Parathyroid adenoma (tissue), 2 donors: Measurements from ENCODE around the gene NAA40.

Source experiments
- H2AFZ ChIP-seq: fragments of 300-600 bp; sonication (generic); one replicate; pipeline ENCODE4 v1.7.0; 2017; ENCODE audit warnings: antibody characterized with exemption, mild to moderate bottlenecking
- H3K27ac ChIP-seq: fragments of 300-600 bp; sonication (generic); one replicate; pipeline ENCODE4 v1.7.0; 2017
- H3K27me3 ChIP-seq: fragments of 300-600 bp; sonication (generic); one replicate; pipeline ENCODE4 v1.7.0; 2017; ENCODE audit warnings: low read length; ENCODE audit not compliant: control insufficient read depth, insufficient read depth
- H3K36me3 ChIP-seq: fragments of 300-600 bp; sonication (generic); one replicate; pipeline ENCODE4 v1.7.0; 2017; ENCODE audit warnings: low read length; ENCODE audit not compliant: control insufficient read depth, insufficient read depth
- H3K4me1 ChIP-seq: fragments of 300-600 bp; sonication (generic); one replicate; pipeline ENCODE4 v1.7.0; 2017; ENCODE audit warnings: control low read depth
- H3K4me2 ChIP-seq: fragments of 300-600 bp; sonication (generic); one replicate; pipeline ENCODE4 v1.7.0; 2017; ENCODE audit warnings: low read length
- H3K4me3 ChIP-seq: fragments of 300-600 bp; sonication (generic); one replicate; pipeline ENCODE4 v1.7.0; 2017; ENCODE audit warnings: low read depth, low read length
- H3K79me2 ChIP-seq: fragments of 300-600 bp; sonication (generic); one replicate; pipeline ENCODE4 v1.7.0; 2017; ENCODE audit warnings: control low read depth
- H3K9ac ChIP-seq: fragments of 300-600 bp; sonication (generic); one replicate; pipeline ENCODE4 v1.7.0; 2017; ENCODE audit warnings: mild to moderate bottlenecking
- H3K9me3 ChIP-seq: fragments of 300-600 bp; sonication (generic); one replicate; pipeline ENCODE4 v1.7.0; 2017; ENCODE audit warnings: low read length; ENCODE audit not compliant: control insufficient read depth
- CTCF ChIP-seq: fragments of 300-600 bp; sonication (generic); IDR thresholded peaks from one replicate; pipeline ENCODE4 v1.7.0; 2017; ENCODE audit warnings: antibody characterized with exemption, mild to moderate bottlenecking
- donor health status: primary hyperparathyroidism.

NAA40 gene

DNA sequence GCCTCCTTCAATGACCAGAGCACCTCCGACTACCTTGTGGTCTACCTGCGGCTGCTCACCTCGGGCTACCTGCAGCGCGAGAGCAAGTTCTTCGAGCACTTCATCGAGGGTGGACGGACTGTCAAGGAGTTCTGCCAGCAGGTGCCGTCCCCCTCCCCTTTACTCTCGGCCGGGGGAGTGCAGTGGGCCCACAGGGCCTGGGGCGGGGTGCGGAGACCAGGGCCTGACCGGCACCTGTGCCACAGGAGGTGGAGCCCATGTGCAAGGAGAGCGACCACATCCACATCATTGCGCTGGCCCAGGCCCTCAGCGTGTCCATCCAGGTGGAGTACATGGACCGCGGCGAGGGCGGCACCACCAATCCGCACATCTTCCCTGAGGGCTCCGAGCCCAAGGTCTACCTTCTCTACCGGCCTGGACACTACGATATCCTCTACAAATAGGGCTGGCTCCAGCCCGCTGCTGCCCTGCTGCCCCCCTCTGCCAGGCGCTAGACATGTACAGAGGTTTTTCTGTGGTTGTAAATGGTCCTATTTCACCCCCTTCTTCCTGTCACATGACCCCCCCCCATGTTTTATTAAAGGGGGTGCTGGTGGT is 58.4 kb downstream of the NAA40 start:
- Histone ChIP-seq H2AFZ (no peak overlapping the region), H3K9me3 (no peaks in the 10 kb centered on the region), H3K4me1 (no peaks in the 10 kb centered on the region), H3K36me3 (no peaks in the 10 kb centered on the region), H3K27ac (no peak overlapping the region), H3K79me2 (no peaks in the 10 kb centered on the region), H3K9ac (no peak overlapping the region), H3K27me3 (no peaks in the 10 kb centered on the region), H3K4me3 (no peak overlapping the region), H3K4me2 (no peak overlapping the region)
- TF ChIP-seq CTCF = no peak

GRCh38 chr11:63997801-63998337 is 59.1 kb downstream of the NAA40 start:
- Histone ChIP-seq H3K9ac (no peak overlapping the region), H3K4me3 (no peak overlapping the region), H2AFZ (no peak overlapping the region), H3K4me2 (no peak overlapping the region), H3K27me3 (no peaks in the 10 kb centered on the region), H3K27ac (no peak overlapping the region), H3K79me2 (no peaks in the 10 kb centered on the region), H3K9me3 (no peaks in the 10 kb centered on the region), H3K4me1 (no peaks in the 10 kb centered on the region), H3K36me3 (no peaks in the 10 kb centered on the region)
- no peak for TF ChIP-seq CTCF

- H3K4me1 ChIP-seq = no peaks in the 10 kb centered on the region
- no peaks in the 10 kb centered on the region for H3K79me2 ChIP-seq
- H3K9me3 ChIP-seq = no peaks in the 10 kb centered on the region
- no peak overlapping the region for H3K9ac ChIP-seq
- TF ChIP-seq CTCF = no peak
- H3K27ac ChIP-seq = no peak overlapping the region
- no peaks in the 10 kb centered on the region for H3K36me3 ChIP-seq
- H3K27me3 ChIP-seq = no peaks in the 10 kb centered on the region
- no peak overlapping the region for H3K4me3 ChIP-seq
- H3K4me2 ChIP-seq = no peak overlapping the region
- H2AFZ ChIP-seq = no peak overlapping the region
These were observed 60.0 kb downstream of the NAA40 start for GRCh38 chr11:63998558-63999348.

- H3K4me2 ChIP-seq = no peak overlapping the region
These were observed 60.7 kb downstream of the NAA40 start for GRCh38 chr11:63999349-64000025.

More at GRCh38 chr11:63999349-64000025, 60.7 kb downstream of the NAA40 start:
- Histone ChIP-seq H2AFZ (no peak overlapping the region), H3K36me3 (no peaks in the 10 kb centered on the region), H3K79me2 (no peaks in the 10 kb centered on the region), H3K27ac (no peak overlapping the region), H3K4me1 (no peaks in the 10 kb centered on the region), H3K27me3 (no peaks in the 10 kb centered on the region), H3K9ac (no peak overlapping the region), H3K4me3 (no peak overlapping the region), H3K9me3 (no peaks in the 10 kb centered on the region)
- no peak for TF ChIP-seq CTCF
